HG02759 (cell line): Measurements from ENCODE around the gene XPNPEP2.
A peak's percentile ranks its signal among the peaks of the same experiment; 100 is the strongest.

Source experiments
- ATAC-seq: cut with Tn5 transposase; IDR thresholded peaks from one replicate; pipeline ENCODE4 v1.9.1; 2021; ENCODE audit warnings: mild to moderate bottlenecking, moderate library complexity; ENCODE audit not compliant: unreplicated experiment

XPNPEP2 gene

DNA sequence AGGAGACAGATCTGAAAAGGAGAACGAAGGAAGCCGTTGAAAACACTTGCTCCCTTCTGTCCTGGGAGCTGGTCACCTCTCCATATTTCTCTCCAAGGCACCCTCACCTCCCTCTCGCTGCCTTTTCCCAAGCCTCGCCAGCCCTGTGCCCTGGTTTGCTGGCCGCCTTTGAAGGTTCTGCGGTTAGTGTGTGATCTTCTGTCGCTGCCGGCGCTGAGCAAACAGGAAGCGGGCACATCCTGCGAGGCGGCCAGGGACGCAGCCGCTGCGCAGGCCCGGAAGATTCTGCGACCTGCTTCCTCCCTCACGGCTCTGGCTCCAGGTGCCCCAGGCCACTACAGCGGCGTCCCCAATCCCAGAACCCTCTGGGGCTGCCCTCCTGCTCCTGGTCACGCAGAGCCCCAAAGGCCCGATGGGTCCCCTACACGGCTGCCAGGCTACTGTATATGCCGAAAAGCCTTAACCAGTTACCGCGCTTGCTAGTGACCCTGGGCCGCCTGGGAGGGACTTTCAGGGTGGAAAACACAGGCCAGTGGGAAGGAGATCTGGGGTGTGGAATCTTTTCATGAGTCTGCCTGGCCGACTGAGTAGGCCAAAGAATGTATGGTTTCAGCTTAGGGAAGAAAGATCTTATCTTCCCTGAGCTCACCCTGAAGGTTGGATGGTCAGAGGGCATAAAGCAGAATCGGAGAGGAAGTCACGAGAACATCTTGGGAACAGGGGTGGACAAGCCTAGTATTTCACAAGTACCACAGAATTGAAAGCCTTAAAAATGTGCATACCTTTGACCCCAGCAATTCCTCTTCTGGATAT lies 38.6 kb downstream of the XPNPEP2 start:
- ATAC-seq, result peak; percentile 32

DNA sequence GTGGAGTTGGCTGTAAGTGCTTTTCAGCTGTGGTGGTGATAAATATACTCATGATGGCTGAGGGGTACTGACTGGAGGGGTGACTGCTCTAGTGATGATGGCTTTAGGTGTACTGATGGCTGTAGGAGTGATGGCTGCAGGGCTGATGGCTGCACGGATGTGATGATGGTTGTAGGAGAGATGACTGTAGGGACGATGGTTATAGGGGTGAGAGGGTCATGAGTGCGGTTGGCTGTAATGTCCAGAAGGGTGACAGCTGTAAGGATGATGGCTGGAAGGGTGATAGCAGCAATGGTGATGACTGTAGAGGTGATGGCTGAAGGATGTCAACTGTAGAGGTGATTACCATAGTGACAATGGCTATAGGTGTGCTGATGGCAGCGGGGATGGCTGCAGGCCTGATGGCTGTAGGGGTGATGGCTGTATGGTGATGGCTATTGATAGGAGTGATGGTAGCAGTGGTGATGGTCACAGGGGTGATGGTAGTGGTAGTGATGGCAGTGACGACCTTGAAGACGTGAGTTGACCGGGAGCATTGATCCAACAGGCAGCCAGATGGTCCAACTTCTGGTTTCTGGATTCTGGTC lies 40.4 kb downstream of the XPNPEP2 start:
- no peak for ATAC-seq

GRCh38 chrX:129779747-129780146 lies 41.0 kb downstream of the XPNPEP2 start, which contains the start of gene SASH3:
SASH3 (plus strand) TSS chrX:129779949; CDS start chrX:129780098, 149 bp downstream.
- peak; percentile 45 for ATAC-seq

GRCh38 chrX:129780441-129781105 lies 41.8 kb downstream of the XPNPEP2 start:
- no peak for ATAC-seq

DNA sequence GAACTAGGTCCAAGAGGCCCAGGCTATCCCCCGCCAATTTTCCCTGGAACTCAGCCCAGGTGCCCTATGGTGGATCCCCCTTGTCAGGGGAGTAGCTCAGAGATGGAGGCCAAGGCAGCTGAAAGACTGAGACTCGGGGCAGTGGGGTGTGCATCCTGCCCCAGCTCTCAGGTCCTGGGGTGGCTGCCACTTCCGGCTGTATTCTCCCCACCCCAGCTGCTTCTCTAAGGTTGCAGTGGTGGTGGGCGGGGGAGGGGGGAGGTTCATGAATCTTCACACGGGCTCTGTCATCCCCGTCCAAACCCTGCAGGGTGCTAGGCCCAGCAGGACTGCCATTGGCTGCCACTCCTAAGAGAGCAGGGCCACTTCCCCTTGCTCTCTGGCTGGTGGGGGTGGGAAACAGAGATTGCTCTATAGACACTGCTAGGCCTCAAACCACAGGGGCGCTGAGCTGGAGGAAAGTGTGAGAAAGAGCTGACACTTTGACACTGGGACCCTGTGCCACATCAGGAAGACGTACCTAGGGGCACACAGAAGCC lies 42.4 kb downstream of the XPNPEP2 start:
- peak; percentile 71 for ATAC-seq

- no peak for ATAC-seq
These were observed 43.1 kb downstream of the XPNPEP2 start for GRCh38 chrX:129781680-129782495.

GRCh38 chrX:129782706-129783105 lies 43.9 kb downstream of the XPNPEP2 start:
- ATAC-seq, result no peak

DNA sequence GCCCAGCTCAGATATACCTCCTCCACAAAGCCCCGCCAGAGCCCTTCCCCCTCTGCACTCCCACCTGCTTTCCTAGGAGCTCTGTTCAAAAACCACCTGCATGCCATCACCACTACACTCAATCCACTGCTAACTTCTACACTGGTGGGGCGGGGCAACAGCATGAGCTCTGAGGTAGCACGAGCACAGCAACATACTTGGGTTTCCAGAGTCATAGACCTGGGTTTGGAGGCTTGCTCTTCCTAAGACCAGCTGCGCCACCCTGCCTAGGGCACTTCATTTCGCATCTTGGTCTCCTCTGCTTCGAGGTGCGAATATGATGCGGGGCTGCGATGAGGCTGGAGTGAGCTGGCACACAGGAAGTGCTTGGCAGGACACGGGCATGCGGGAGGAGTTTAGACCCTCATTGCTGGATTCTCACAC lies 44.5 kb downstream of the XPNPEP2 start:
- no peak for ATAC-seq

- no peak for ATAC-seq
These were observed 45.6 kb downstream of the XPNPEP2 start for GRCh38 chrX:129784371-129784770.

- no peak for ATAC-seq
These were observed 46.6 kb downstream of the XPNPEP2 start for GRCh38 chrX:129785160-129785947.

- ATAC-seq, result peak; percentile 78
These were observed 47.5 kb downstream of the XPNPEP2 start for GRCh38 chrX:129786210-129786651.

DNA sequence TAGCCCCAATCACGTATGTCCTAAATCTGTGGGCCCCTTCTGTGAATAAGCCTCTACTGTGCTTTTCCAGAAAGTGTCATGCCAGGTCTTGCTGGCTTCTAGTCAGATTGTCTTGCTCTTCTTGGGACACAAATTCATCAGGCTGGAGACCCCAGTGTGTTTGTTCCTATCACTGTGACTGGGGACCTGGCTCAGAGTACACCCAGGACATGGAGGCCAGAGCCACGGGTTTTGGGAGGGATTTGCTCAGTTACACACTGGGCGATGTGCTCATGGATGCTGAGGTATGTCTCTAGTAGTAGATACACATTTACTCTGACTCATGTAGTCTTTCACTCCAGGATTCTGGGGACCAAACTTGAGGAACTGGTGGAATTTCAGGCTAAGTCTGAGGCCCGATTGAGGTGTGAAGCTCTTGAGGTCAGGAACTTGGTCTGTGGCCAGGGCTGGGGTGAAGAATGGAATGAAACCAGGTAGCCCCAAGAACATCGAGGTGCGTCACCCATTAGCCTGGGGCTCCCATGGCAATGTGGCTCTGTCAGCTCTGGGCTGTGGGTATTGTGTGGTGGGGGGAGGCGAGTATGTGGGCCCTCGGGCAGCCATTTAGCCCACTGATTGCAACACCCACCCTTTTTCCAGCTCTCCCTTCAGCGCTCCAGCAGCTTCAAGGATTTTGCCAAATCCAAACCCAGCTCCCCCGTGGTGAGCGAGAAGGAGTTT lies 48.7 kb downstream of the XPNPEP2 start:
- ATAC-seq, result no peak

- ATAC-seq, result no peak
These were observed 49.7 kb downstream of the XPNPEP2 start for GRCh38 chrX:129788527-129788926.

DNA sequence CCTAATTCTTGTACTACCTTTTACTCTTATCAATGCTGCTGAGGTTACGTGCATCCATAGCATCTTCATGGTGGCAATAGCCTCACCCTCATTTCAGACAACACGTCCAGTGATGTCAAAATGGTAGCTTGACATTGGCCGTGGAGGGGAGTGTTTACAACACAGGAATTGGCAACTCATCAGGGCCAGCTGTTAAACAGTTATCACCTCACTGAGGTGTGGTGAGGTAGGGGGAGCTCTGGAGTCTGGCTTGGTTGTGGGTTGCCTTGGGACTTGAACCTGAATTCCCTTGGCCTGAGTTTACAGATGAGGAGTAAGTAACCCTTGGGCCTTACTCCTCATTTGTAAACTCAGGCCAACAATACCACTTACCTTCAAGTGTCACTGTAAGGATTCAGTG lies 51.4 kb downstream of the XPNPEP2 start:
- no peak for ATAC-seq

GRCh38 chrX:129790808-129791207 lies 52.0 kb downstream of the XPNPEP2 start:
- no peak for ATAC-seq

- no peak for ATAC-seq
These were observed 52.6 kb downstream of the XPNPEP2 start for GRCh38 chrX:129791336-129791735.

- ATAC-seq, result no peak
These were observed 53.3 kb downstream of the XPNPEP2 start for GRCh38 chrX:129791961-129792570.

GRCh38 chrX:129792586-129793291 lies 54.0 kb downstream of the XPNPEP2 start:
- no peak for ATAC-seq
